Measurements from ENCODE around the gene CAB39. TPM values are rescaled to one million over a fixed set of nuclear protein-coding genes. Genes with fewer than 3 reads are reported as not detected.

Gene CAB39
- total RNA-seq, 1 experiment from 2014 or later = 88.7 TPM

GRCh38 chr2:230862292-230862691 lies 149.7 kb downstream of the CAB39 start:
- Mint-ChIP-seq H3K4me1 (ENCODE audit: low read depth, unreplicated experiment) (peaks cover 21% of the 10 kb centered on the region), H3K9me3 (ENCODE audit: low read depth, unreplicated experiment) (no peaks in the 10 kb centered on the region), H3K27me3 (ENCODE audit: unreplicated experiment) (peaks cover 54% of the 10 kb centered on the region), H3K27ac (ENCODE audit: unreplicated experiment) (no peak overlapping the region), H3K4me3 (ENCODE audit: low read depth, unreplicated experiment) (no peak overlapping the region), H3K36me3 (ENCODE audit: insufficient read depth, unreplicated experiment) (peaks cover 24% of the 10 kb centered on the region)
- CTCF ChIA-PET = no interaction called here
- no peak for DNase-seq
- BruUV-seq (replicated peaks) = no TSS peak
- TF ChIP-seq, protein P1, sequence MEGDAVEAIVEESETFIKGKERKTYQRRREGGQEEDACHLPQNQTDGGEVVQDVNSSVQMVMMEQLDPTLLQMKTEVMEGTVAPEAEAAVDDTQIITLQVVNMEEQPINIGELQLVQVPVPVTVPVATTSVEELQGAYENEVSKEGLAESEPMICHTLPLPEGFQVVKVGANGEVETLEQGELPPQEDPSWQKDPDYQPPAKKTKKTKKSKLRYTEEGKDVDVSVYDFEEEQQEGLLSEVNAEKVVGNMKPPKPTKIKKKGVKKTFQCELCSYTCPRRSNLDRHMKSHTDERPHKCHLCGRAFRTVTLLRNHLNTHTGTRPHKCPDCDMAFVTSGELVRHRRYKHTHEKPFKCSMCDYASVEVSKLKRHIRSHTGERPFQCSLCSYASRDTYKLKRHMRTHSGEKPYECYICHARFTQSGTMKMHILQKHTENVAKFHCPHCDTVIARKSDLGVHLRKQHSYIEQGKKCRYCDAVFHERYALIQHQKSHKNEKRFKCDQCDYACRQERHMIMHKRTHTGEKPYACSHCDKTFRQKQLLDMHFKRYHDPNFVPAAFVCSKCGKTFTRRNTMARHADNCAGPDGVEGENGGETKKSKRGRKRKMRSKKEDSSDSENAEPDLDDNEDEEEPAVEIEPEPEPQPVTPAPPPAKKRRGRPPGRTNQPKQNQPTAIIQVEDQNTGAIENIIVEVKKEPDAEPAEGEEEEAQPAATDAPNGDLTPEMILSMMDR (IDR thresholded peaks at IDR 0.05; ENCODE audit: unreplicated experiment) = no peak
- intact Hi-C loops (cut with micrococcal nuclease; ENCODE audit: unreplicated experiment) = no loop called here

GRCh38 chr2:230863031-230863430 lies 150.4 kb downstream of the CAB39 start:
- Mint-ChIP-seq H3K4me3 (ENCODE audit: low read depth, unreplicated experiment) (no peak overlapping the region), H3K9me3 (ENCODE audit: low read depth, unreplicated experiment) (no peaks in the 10 kb centered on the region), H3K36me3 (ENCODE audit: insufficient read depth, unreplicated experiment) (peaks cover 24% of the 10 kb centered on the region), H3K27me3 (ENCODE audit: unreplicated experiment) (peaks cover 46% of the 10 kb centered on the region), H3K27ac (ENCODE audit: unreplicated experiment) (no peak overlapping the region), H3K4me1 (ENCODE audit: low read depth, unreplicated experiment) (peaks cover 21% of the 10 kb centered on the region)
- no peak for DNase-seq
- CTCF ChIA-PET = no interaction called here
- no TSS peak for BruUV-seq (replicated peaks)
- intact Hi-C loops (cut with micrococcal nuclease; ENCODE audit: unreplicated experiment) = no loop called here
- TF ChIP-seq, protein P1 (IDR thresholded peaks at IDR 0.05; ENCODE audit: unreplicated experiment) = no peak

DNA sequence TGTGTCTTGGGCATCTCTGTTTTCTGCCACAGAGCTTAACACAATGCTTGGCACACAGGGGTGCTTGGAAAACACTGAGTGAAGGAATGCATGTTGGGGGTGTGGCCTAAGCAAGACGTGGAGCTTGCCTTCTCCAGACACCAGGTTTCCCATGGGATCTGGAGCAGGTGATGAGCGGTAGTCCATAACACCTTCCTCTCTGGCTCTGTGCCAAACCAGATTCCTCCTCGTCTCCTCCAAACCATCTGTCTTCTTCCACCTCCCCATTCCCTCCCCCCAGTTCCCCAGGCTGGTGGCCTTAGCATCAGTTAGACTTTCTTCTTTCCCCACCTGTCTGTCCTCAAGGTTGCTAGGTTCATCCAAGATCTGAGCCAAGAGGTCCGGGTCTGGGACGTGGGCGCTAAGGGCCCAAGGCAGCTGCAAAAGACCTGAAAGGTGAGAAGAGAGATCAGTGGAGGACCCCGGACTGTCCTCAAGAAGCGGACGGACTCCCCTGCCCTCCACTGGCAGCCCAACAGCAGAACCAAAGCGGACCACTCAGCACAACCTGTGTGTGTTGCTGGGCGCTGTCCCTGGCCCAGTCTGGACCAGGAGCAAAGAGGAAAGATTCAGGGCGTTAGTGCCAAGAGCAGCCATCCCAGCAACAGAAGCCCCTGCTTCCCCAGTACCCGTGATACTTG lies 150.9 kb downstream of the CAB39 start:
- H3K4me3 Mint-ChIP-seq (ENCODE audit: low read depth, unreplicated experiment) = peak overlapping the region; percentile 87
- intact Hi-C loops (cut with micrococcal nuclease; ENCODE audit: unreplicated experiment) = no loop called here
- H3K27me3 Mint-ChIP-seq (ENCODE audit: unreplicated experiment) = peaks cover 44% of the 10 kb centered on the region
- TF ChIP-seq, protein P1 (IDR thresholded peaks at IDR 0.05; ENCODE audit: unreplicated experiment) = no peak
- BruUV-seq (replicated peaks) = no TSS peak
- CTCF ChIA-PET = no interaction called here
- peaks cover 21% of the 10 kb centered on the region for H3K4me1 Mint-ChIP-seq (ENCODE audit: low read depth, unreplicated experiment)
- peaks cover 24% of the 10 kb centered on the region for H3K36me3 Mint-ChIP-seq (ENCODE audit: insufficient read depth, unreplicated experiment)
- no peak for DNase-seq
- H3K9me3 Mint-ChIP-seq (ENCODE audit: low read depth, unreplicated experiment) = no peaks in the 10 kb centered on the region
- no peak overlapping the region for H3K27ac Mint-ChIP-seq (ENCODE audit: unreplicated experiment)

GRCh38 chr2:230864122-230864604 lies 151.5 kb downstream of the CAB39 start:
- peak overlapping the region; percentile 23 for H3K27ac Mint-ChIP-seq (ENCODE audit: unreplicated experiment)
- no peak for DNase-seq
- peaks cover 21% of the 10 kb centered on the region for H3K4me1 Mint-ChIP-seq (ENCODE audit: low read depth, unreplicated experiment)
- H3K9me3 Mint-ChIP-seq (ENCODE audit: low read depth, unreplicated experiment) = no peaks in the 10 kb centered on the region
- intact Hi-C loops (cut with micrococcal nuclease; ENCODE audit: unreplicated experiment) = no loop called here
- peaks cover 44% of the 10 kb centered on the region for H3K27me3 Mint-ChIP-seq (ENCODE audit: unreplicated experiment)
- peaks cover 24% of the 10 kb centered on the region for H3K36me3 Mint-ChIP-seq (ENCODE audit: insufficient read depth, unreplicated experiment)
- CTCF ChIA-PET = interaction anchor here (1.0 kb wide), 1 partner anchor 40 kb away, joined by 4 read pairs; no protein-coding TSS in a partner anchor
- no TSS peak for BruUV-seq (replicated peaks)
- TF ChIP-seq, protein P1 (IDR thresholded peaks at IDR 0.05; ENCODE audit: unreplicated experiment) = no peak
- peak overlapping the region; percentile 87 for H3K4me3 Mint-ChIP-seq (ENCODE audit: low read depth, unreplicated experiment)
